SK-N-SH treated with all-trans-retinoic acid at 6 μM for 48 hours (cell line): Measurements from ENCODE around the gene ZFHX3.

Source experiments
- ATAC-seq: fragments of 200-7000 bp; cut with Tn5 transposase; 3 replicates; pipeline ENCODE4 v1.9.1; 2020; ENCODE audit warnings: mild to moderate bottlenecking, moderate library complexity
- ARNTL ChIP-seq: fragments of 450-650 bp; formaldehyde crosslinking; IDR thresholded peaks from 2 replicates; pipeline ENCODE4 v1.5.0; 2020; ENCODE audit warnings: low read depth, mild to moderate bottlenecking, moderate library complexity, borderline replicate concordance
- BACH2 ChIP-seq: fragments of 250-450 bp; sonication (Bioruptor Pico); IDR thresholded peaks from 2 replicates; pipeline ENCODE4 v1.9.0; 2021; ENCODE audit warnings: mild to moderate bottlenecking, borderline replicate concordance
- CSDC2 ChIP-seq: fragments of 250-450 bp; sonication (Bioruptor Pico); IDR thresholded peaks from 2 replicates; pipeline ENCODE4 v1.5.0; 2020; ENCODE audit warnings: mild to moderate bottlenecking, moderate library complexity
- ESRRG ChIP-seq: fragments of 250-450 bp; sonication (Bioruptor Pico); IDR thresholded peaks from 2 replicates; pipeline ENCODE4 v1.6.1; 2021; ENCODE audit warnings: mild to moderate bottlenecking
- GLIS3 ChIP-seq: fragments of 250-450 bp; sonication (Bioruptor Pico); IDR thresholded peaks from 2 replicates; pipeline ENCODE4 v1.5.0; 2020; ENCODE audit warnings: mild to moderate bottlenecking, moderate library complexity
- ISL1 ChIP-seq: fragments of 250-450 bp; sonication (Bioruptor Pico); IDR thresholded peaks from 2 replicates; pipeline ENCODE4 v2.1.2; 2022; ENCODE audit warnings: mild to moderate bottlenecking, moderate library complexity
- OSR1 ChIP-seq: fragments of 250-450 bp; sonication (Bioruptor Pico); IDR thresholded peaks from 2 replicates; pipeline ENCODE4 v1.8.0; 2022; ENCODE audit warnings: moderate library complexity, mild to moderate bottlenecking, inconsistent platforms
- PPARA ChIP-seq: fragments of 250-450 bp; sonication (Bioruptor Pico); IDR thresholded peaks from 2 replicates; pipeline ENCODE4 v1.5.0; 2020; ENCODE audit warnings: mild to moderate bottlenecking, borderline replicate concordance
- RARB ChIP-seq: fragments of 250-450 bp; sonication (Bioruptor Pico); IDR thresholded peaks from 2 replicates; pipeline ENCODE4 v1.8.0; 2021; ENCODE audit warnings: mild to moderate bottlenecking, moderate library complexity
- SNAI2 ChIP-seq: fragments of 250-450 bp; sonication (Bioruptor Pico); IDR thresholded peaks from 2 replicates; pipeline ENCODE4 v1.5.0; 2020; ENCODE audit warnings: mild to moderate bottlenecking, moderate library complexity
- TCF4 ChIP-seq: fragments of 250-450 bp; sonication (Bioruptor Pico); IDR thresholded peaks from 2 replicates; pipeline ENCODE4 v1.8.0; 2021; ENCODE audit warnings: mild to moderate bottlenecking, moderate library complexity, borderline replicate concordance
- TOX ChIP-seq: fragments of 250-450 bp; sonication (Bioruptor Pico); IDR thresholded peaks from 2 replicates; pipeline ENCODE4 v1.8.0; 2021; ENCODE audit warnings: mild to moderate bottlenecking, moderate library complexity, borderline replicate concordance
- ZC3H10 ChIP-seq: fragments of 250-450 bp; sonication (Bioruptor Pico); IDR thresholded peaks from 2 replicates; pipeline ENCODE4 v1.5.1; 2021; ENCODE audit warnings: mild to moderate bottlenecking, moderate library complexity
- ZFP3 ChIP-seq: fragments of 250-450 bp; sonication (Bioruptor Pico); IDR thresholded peaks from 2 replicates; pipeline ENCODE4 v1.5.0; 2020; ENCODE audit warnings: mild to moderate bottlenecking, moderate library complexity
- ZFP30 ChIP-seq: fragments of 450-650 bp; formaldehyde crosslinking; IDR thresholded peaks from 2 replicates; pipeline ENCODE4 v1.5.0; 2022; ENCODE audit warnings: mild to moderate bottlenecking, moderate library complexity
- ZNF565 ChIP-seq: fragments of 450-650 bp; formaldehyde crosslinking; conservative IDR thresholded peaks from 2 replicates; pipeline ENCODE4 v1.5.0; 2020; ENCODE audit warnings: low read depth, mild to moderate bottlenecking, moderate library complexity
- ZNF70 ChIP-seq: fragments of 450-650 bp; formaldehyde crosslinking; IDR thresholded peaks from 2 replicates; pipeline ENCODE4 v1.5.0; 2020; ENCODE audit warnings: mild to moderate bottlenecking, moderate library complexity
- TF ChIP-seq, protein P1 (sequence below): fragments of 250-450 bp; sonication (Bioruptor Pico); IDR thresholded peaks from 2 replicates; pipeline ENCODE4 v1.8.0; 2020; ENCODE audit warnings: mild to moderate bottlenecking, moderate library complexity, borderline replicate concordance
- TF ChIP-seq, protein P2 (sequence below): fragments of 250-450 bp; sonication (Bioruptor Pico); IDR thresholded peaks from 2 replicates; pipeline ENCODE4 v1.5.0; 2020; ENCODE audit warnings: mild to moderate bottlenecking, moderate library complexity
- TF ChIP-seq, protein P3 (sequence below): fragments of 250-450 bp; sonication (Bioruptor Pico); IDR thresholded peaks from 2 replicates; pipeline ENCODE4 v1.5.1; 2021; ENCODE audit warnings: mild to moderate bottlenecking, moderate library complexity
- TF ChIP-seq, protein P4 (sequence below): fragments of 250-450 bp; sonication (Bioruptor Pico); IDR thresholded peaks from 2 replicates; pipeline ENCODE4 v1.5.1; 2020; ENCODE audit warnings: low read depth, mild to moderate bottlenecking, moderate library complexity
- TF ChIP-seq, protein P5 (sequence below): fragments of 250-450 bp; sonication (Bioruptor Pico); IDR thresholded peaks from 2 replicates; pipeline ENCODE4 v1.8.0; 2021; ENCODE audit warnings: low read depth, mild to moderate bottlenecking, moderate library complexity, borderline replicate concordance

Gene ZFHX3

DNA sequence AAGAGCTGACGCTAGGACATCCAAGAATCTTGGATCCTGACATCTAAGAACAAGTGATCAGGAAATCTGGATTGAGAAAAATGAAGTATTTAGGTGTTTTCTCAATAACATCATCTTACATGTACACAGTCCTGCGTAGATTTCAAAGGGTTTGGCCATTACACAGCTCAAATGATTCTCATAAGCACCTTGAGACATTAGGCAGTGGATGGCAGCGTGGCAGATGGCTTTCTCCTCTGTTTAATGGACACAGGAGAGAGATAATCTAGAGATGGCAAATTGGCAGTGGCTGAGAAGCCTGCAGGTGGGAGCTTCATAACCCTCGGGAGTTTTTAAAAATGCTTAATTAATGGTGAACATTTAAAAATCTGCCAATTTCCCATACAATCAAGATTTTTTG is 137.5 kb downstream of the ZFHX3 start:
- no peak for TF ChIP-seq PPARA (CRISPR knock-in tag)
- TF ChIP-seq ISL1 (CRISPR knock-in tag) = no peak
- TF ChIP-seq, protein P1, sequence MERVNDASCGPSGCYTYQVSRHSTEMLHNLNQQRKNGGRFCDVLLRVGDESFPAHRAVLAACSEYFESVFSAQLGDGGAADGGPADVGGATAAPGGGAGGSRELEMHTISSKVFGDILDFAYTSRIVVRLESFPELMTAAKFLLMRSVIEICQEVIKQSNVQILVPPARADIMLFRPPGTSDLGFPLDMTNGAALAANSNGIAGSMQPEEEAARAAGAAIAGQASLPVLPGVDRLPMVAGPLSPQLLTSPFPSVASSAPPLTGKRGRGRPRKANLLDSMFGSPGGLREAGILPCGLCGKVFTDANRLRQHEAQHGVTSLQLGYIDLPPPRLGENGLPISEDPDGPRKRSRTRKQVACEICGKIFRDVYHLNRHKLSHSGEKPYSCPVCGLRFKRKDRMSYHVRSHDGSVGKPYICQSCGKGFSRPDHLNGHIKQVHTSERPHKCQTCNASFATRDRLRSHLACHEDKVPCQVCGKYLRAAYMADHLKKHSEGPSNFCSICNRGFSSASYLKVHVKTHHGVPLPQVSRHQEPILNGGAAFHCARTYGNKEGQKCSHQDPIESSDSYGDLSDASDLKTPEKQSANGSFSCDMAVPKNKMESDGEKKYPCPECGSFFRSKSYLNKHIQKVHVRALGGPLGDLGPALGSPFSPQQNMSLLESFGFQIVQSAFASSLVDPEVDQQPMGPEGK (CRISPR knock-in tag) = no peak
- TF ChIP-seq ZC3H10 (CRISPR knock-in tag) = no peak
- no peak for TF ChIP-seq TOX
- TF ChIP-seq TCF4 (CRISPR knock-in tag) = no peak
- no peak for TF ChIP-seq SNAI2 (CRISPR knock-in tag)

DNA sequence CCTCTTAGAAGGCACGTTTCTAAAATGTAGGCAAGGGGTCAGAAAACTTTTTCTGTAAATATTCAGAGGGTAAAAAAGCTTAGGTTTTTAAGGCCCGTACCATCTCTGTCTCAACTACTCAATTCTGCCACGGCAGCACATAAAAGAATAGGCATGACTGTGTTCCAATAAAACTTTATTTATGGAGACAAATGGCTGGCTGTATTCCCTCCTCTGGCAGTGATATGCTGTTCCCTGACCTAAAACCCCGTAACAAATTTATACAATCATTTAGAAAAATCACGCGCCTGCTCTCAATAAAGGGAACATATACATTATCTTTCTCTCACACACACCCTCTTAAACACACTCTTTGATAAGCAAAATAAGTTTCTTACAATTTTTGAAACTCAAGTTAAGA is 138.7 kb downstream of the ZFHX3 start:
- TF ChIP-seq SNAI2 (CRISPR knock-in tag) (no peak), OSR1 (CRISPR knock-in tag) (no peak), ZFP30 (CRISPR knock-in tag) (no peak), PPARA (CRISPR knock-in tag) (no peak), RARB (no peak), CSDC2 (no peak), GLIS3 (no peak), ESRRG (CRISPR knock-in tag) (no peak), ARNTL (CRISPR knock-in tag) (no peak), ZFP3 (CRISPR knock-in tag) (no peak), ZNF565 (CRISPR knock-in tag) (no peak), ZNF70 (CRISPR knock-in tag) (no peak), BACH2 (no peak)
- TF ChIP-seq, protein P2, sequence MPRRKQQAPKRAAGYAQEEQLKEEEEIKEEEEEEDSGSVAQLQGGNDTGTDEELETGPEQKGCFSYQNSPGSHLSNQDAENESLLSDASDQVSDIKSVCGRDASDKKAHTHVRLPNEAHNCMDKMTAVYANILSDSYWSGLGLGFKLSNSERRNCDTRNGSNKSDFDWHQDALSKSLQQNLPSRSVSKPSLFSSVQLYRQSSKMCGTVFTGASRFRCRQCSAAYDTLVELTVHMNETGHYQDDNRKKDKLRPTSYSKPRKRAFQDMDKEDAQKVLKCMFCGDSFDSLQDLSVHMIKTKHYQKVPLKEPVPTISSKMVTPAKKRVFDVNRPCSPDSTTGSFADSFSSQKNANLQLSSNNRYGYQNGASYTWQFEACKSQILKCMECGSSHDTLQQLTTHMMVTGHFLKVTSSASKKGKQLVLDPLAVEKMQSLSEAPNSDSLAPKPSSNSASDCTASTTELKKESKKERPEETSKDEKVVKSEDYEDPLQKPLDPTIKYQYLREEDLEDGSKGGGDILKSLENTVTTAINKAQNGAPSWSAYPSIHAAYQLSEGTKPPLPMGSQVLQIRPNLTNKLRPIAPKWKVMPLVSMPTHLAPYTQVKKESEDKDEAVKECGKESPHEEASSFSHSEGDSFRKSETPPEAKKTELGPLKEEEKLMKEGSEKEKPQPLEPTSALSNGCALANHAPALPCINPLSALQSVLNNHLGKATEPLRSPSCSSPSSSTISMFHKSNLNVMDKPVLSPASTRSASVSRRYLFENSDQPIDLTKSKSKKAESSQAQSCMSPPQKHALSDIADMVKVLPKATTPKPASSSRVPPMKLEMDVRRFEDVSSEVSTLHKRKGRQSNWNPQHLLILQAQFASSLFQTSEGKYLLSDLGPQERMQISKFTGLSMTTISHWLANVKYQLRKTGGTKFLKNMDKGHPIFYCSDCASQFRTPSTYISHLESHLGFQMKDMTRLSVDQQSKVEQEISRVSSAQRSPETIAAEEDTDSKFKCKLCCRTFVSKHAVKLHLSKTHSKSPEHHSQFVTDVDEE (CRISPR knock-in tag) = no peak
- TF ChIP-seq, protein P3, sequence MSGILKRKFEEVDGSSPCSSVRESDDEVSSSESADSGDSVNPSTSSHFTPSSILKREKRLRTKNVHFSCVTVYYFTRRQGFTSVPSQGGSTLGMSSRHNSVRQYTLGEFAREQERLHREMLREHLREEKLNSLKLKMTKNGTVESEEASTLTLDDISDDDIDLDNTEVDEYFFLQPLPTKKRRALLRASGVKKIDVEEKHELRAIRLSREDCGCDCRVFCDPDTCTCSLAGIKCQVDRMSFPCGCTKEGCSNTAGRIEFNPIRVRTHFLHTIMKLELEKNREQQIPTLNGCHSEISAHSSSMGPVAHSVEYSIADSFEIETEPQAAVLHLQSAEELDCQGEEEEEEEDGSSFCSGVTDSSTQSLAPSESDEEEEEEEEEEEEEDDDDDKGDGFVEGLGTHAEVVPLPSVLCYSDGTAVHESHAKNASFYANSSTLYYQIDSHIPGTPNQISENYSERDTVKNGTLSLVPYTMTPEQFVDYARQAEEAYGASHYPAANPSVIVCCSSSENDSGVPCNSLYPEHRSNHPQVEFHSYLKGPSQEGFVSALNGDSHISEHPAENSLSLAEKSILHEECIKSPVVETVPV (CRISPR knock-in tag) = no peak
- TF ChIP-seq, protein P4, sequence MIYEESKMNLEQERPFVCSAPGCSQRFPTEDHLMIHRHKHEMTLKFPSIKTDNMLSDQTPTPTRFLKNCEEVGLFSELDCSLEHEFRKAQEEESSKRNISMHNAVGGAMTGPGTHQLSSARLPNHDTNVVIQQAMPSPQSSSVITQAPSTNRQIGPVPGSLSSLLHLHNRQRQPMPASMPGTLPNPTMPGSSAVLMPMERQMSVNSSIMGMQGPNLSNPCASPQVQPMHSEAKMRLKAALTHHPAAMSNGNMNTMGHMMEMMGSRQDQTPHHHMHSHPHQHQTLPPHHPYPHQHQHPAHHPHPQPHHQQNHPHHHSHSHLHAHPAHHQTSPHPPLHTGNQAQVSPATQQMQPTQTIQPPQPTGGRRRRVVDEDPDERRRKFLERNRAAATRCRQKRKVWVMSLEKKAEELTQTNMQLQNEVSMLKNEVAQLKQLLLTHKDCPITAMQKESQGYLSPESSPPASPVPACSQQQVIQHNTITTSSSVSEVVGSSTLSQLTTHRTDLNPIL (CRISPR knock-in tag) = no peak
- TF ChIP-seq, protein P5, sequence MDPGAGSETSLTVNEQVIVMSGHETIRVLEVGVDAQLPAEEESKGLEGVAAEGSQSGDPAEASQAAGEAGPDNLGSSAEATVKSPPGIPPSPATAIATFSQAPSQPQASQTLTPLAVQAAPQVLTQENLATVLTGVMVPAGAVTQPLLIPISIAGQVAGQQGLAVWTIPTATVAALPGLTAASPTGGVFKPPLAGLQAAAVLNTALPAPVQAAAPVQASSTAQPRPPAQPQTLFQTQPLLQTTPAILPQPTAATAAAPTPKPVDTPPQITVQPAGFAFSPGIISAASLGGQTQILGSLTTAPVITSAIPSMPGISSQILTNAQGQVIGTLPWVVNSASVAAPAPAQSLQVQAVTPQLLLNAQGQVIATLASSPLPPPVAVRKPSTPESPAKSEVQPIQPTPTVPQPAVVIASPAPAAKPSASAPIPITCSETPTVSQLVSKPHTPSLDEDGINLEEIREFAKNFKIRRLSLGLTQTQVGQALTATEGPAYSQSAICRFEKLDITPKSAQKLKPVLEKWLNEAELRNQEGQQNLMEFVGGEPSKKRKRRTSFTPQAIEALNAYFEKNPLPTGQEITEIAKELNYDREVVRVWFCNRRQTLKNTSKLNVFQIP (CRISPR knock-in tag) = no peak
- TF ChIP-seq, protein P1 (CRISPR knock-in tag) = no peak
- TF ChIP-seq, all 23 proteins: peak for 0
- ATAC-seq = no peak

More for the DNA sequence above, 137.5 kb downstream of the ZFHX3 start:
- ATAC-seq = no peak
